ENCODE results near the gene PRKACB.

DNA sequence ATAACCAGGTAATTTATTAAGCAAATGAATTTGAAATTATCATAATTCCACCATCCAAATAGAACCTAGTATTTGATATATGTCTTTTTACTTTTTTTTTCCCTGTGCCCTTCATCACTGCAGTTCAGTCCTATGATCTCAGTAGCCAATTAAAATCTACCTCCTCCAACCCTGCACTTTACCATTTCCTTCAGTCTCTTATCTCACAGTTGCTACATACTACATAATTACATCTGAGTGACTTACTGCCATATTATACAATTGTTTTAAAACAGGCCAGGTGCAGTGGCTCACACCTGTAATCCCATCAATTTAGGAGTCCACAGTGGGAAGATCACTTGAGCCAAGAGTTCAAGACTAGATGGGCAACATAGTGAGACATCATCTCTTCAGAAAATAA lies 73.2 kb downstream of the PRKACB start:
- TF ChIP-seq, protein P1, sequence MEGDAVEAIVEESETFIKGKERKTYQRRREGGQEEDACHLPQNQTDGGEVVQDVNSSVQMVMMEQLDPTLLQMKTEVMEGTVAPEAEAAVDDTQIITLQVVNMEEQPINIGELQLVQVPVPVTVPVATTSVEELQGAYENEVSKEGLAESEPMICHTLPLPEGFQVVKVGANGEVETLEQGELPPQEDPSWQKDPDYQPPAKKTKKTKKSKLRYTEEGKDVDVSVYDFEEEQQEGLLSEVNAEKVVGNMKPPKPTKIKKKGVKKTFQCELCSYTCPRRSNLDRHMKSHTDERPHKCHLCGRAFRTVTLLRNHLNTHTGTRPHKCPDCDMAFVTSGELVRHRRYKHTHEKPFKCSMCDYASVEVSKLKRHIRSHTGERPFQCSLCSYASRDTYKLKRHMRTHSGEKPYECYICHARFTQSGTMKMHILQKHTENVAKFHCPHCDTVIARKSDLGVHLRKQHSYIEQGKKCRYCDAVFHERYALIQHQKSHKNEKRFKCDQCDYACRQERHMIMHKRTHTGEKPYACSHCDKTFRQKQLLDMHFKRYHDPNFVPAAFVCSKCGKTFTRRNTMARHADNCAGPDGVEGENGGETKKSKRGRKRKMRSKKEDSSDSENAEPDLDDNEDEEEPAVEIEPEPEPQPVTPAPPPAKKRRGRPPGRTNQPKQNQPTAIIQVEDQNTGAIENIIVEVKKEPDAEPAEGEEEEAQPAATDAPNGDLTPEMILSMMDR (IDR thresholded peaks at IDR 0.05) = no peak
- TF ChIP-seq EZH2phosphoT487 (IDR thresholded peaks at IDR 0.05) (no peak), EZH2 (IDR thresholded peaks at IDR 0.05) (no peak)
